ENCODE results near the gene PRPF38A.
"Not testable (repeated sequence)": the region's sequence is repeated elsewhere in the genome, so short reads cannot be mapped to it uniquely, and the experiment has no call there.

The PRPF38A gene

GRCh38 chr1:52404116-52404974 is at the start of gene PRPF38A, which contains the start of gene ORC1:
PRPF38A (plus strand) TSS chr1:52404602; CDS start chr1:52404750, 148 bp downstream.
ORC1 (minus strand) TSS chr1:52404423; CDS start chr1:52402223, 2,200 bp downstream.
- DNase-seq (ENCODE audit: low spot score) = peak; percentile 96

GRCh38 chr1:52355436-52355835 is 49.0 kb upstream of the PRPF38A start:
- no peak for DNase-seq (ENCODE audit: low spot score)

GRCh38 chr1:52355847-52356505 is 48.4 kb upstream of the PRPF38A start:
- no peak for DNase-seq (ENCODE audit: low spot score)

- no peak for DNase-seq (ENCODE audit: low spot score)
These were observed 47.5 kb upstream of the PRPF38A start for GRCh38 chr1:52356818-52357355.

GRCh38 chr1:52357397-52357796 is 47.0 kb upstream of the PRPF38A start:
- DNase-seq (ENCODE audit: low spot score) = no peak

- DNase-seq (ENCODE audit: low spot score) = no peak
These were observed 45.4 kb upstream of the PRPF38A start for GRCh38 chr1:52358851-52359497.

GRCh38 chr1:52359676-52360594 is 44.5 kb upstream of the PRPF38A start:
- DNase-seq (ENCODE audit: low spot score) = no peak

- DNase-seq (ENCODE audit: low spot score) = no peak
These were observed 43.8 kb upstream of the PRPF38A start for GRCh38 chr1:52360595-52360968.

- no peak for DNase-seq (ENCODE audit: low spot score)
These were observed 40.1 kb upstream of the PRPF38A start for GRCh38 chr1:52364235-52364839.

GRCh38 chr1:52365071-52365745 is 39.2 kb upstream of the PRPF38A start:
- peak; percentile 31 for DNase-seq (ENCODE audit: low spot score)

- peak; percentile 97 for DNase-seq (ENCODE audit: low spot score)
These were observed 38.5 kb upstream of the PRPF38A start, which contains the start of gene CC2D1B for GRCh38 chr1:52365746-52366516. CC2D1B (minus strand) TSS chr1:52366205; CDS start chr1:52364620, 1,585 bp downstream.

GRCh38 chr1:52366517-52366827 is 37.9 kb upstream of the PRPF38A start:
- DNase-seq (ENCODE audit: low spot score) = no peak

GRCh38 chr1:52367272-52367671 is 37.1 kb upstream of the PRPF38A start:
- no peak for DNase-seq (ENCODE audit: low spot score)

GRCh38 chr1:52368383-52369172 is 35.8 kb upstream of the PRPF38A start:
- peak; percentile 67 for DNase-seq (ENCODE audit: low spot score)

- not testable (repeated sequence) for DNase-seq (ENCODE audit: low spot score)
These were observed 34.6 kb upstream of the PRPF38A start for GRCh38 chr1:52369851-52370250.

GRCh38 chr1:52385376-52385775 is 19.0 kb upstream of the PRPF38A start:
- DNase-seq (ENCODE audit: low spot score) = no peak

- no peak for DNase-seq (ENCODE audit: low spot score)
These were observed 17.9 kb upstream of the PRPF38A start for GRCh38 chr1:52386458-52386857.

GRCh38 chr1:52393174-52393573 is 11.2 kb upstream of the PRPF38A start:
- DNase-seq (ENCODE audit: low spot score) = no peak

- no peak for DNase-seq (ENCODE audit: low spot score)
These were observed 4.8 kb upstream of the PRPF38A start for GRCh38 chr1:52399629-52400028.

Data from SW480 (cell line).